8988T (cell line): ENCODE results near the gene DDX53.

Experiments used
- DNase-seq: peaks from one replicate; pipeline ENCODE4 v3.0.0; 2011

Gene DDX53

DNA sequence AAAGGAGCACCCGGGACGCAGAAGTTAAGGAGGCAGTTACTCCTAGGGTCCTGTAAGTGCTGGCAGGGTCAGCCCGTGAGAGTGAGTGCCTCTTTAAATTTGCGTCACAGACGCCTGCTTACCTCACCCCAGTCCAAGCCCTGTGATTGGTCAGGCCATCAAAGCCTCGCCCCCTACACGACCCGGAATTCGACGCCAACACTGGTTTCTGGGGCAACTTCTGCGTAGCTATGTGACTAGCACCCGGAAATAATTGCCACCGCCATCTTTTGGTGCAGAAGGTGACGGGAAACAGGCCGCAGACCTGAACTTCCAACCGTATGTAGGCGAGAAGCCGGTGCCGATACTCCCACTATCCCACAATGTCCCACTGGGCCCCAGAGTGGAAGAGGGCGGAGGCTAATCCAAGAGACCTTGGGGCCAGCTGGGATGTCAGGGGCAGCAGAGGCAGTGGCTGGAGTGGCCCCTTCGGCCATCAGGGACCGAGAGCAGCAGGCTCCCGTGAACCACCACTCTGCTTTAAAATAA, at the start of gene DDX53:
Gene DDX53 (plus strand): TSS at position 265 of the 528 bp plus-strand sequence. CDS start 98 bp downstream, at position 363.
- no peak for DNase-seq

DNA sequence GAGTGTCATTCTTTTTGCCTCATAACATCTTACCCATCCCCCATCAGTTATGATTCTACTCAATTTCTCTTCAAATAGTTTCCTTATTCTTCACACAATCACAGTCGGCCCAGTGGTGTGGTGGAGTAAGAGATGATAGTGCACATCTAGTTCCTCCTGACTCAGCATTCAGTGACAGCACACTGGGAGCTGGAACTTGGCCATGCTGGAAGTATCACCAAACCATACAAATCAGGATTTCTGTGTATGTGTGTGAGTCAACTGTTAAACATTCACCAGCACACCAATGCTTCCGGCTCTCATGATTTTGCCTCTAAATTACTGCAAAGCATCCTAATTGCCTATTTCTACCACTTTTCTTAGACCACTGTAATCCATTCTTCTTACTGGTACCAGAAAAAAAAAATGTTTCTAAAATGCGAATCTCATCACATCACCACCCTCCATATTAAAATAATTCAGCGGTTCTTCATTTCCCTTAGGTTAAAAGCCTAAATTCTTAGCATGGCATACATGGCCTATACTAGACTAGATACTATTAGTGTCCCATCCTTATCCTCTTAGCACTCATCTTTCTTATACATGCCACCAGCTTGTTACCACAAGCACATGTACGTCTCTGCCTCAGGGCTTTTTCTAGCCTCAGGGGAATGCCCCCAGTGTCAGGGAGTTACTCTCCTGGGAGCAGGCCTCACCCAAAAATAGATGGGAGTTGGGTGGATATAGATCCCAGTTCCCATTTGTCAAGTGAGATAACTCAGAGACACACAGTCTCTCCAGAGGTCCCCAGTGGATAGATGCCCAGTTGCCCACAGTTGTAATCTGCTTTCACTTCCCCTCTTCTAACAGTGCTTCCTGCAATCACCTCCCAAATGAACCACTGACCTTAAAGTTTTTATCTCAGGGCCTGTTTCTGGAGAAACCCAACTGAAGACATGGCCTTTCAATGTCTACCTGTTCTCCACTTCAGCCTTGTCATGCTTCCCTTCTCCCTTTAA, 49.2 kb upstream of the DDX53 start:
- no peak for DNase-seq

DNA sequence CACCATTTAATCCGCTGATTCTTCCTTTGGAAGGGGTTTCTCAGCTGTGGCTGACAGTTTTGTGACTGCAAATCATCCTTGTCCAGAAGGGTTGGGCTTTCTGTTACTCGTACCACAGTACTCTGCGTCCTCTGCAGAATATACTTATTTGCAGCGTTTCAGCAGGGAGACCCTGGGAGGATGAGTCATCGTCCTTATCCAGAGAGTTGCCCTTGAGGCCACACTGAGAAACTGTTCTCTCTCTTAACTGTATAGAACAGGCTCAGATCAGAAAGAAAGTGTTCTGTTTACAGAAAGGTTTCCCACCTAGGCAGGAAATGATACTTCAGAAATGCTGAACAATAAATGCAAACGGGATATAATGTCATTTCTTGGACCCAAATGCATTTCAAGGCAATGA, 47.8 kb upstream of the DDX53 start:
- DNase-seq, result no peak

DNA sequence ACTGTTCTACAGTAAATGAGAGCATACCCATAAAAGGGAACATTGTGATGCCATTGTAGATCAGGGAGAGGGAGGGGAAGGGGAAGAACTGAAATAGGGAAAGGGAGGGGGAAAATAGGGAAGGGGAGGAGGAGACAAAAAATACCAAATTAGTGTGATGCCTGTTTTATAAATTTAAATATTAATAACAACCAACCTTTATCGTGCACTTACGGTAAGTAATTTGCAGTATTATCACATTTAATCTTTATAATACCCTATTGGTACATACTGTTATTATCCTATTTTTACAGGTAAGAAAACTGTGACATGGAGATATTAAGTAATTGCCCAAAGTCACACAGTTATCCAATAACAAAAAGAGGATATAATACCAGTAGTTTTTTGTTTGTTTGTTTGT, 41.5 kb upstream of the DDX53 start:
- no peak for DNase-seq

DNA sequence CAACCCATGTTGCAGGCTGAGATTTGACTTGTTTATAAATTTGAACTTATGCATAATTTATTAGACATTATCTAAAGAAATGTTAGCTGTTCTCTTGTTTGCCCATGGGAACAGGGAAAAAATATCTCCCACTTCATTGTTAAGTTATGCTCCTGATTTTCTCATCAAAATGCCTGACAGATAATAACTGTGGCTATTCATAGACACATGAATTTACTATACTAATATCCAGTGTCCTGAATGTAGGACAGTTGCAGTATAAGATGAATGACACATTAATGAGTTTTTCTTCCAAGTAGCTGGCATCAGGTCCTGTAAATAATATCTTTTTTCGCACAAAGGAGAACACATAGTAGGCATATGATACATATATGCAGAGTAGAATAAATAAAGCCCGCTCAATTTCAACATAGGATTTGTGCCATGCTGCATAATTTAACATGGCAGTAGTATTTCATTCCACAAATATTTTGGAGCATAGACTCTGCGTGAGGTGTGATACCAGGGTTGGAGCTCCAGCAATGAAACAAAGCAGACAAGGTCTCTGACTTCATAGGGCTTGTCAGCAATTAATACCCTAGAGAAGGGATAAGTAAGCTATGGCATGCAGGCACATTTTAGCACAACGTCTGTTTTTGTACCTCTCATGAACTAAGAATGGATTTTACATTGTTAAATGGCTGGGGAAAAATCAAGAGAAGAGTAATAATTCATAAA, 40.4 kb upstream of the DDX53 start:
- DNase-seq, result no peak

DNA sequence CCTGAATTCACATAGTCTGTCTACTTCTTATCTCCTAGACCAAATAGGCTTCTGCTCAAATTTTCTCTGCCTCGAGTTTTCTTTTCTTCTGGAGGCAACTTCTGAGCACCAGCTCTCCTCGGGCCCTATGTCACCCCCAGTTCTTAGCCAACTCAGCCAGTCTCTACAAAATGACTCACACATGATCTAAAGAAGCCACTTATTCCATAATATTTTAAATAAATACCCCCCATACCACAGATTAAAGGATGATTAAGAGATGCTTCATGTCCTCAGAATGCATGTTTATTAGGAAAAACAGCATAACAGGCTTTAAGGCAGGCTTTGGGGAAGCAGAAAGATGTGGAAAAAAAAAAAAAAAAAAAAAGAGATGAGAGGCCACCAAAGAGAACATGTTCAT, 36.6 kb upstream of the DDX53 start:
- no peak for DNase-seq

DNA sequence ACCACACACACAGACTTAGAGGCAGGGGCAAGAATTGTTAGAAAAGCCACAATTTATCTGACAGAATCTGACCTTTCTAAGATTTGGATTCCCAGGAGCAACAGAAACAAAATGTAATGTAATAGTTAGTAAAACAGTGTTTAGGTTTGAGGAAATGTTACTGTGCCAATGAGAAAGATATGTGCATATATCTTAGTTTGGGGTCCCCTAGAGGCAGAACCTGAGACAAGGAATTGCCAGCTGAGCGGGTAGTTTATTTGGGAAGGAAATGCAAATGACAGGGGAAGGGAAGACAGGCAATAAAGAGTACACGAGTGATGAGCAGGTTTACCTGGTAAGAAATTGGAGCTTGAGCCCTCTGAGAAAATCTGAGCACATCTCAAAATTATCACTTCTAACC, 31.3 kb upstream of the DDX53 start:
- DNase-seq, result no peak

DNA sequence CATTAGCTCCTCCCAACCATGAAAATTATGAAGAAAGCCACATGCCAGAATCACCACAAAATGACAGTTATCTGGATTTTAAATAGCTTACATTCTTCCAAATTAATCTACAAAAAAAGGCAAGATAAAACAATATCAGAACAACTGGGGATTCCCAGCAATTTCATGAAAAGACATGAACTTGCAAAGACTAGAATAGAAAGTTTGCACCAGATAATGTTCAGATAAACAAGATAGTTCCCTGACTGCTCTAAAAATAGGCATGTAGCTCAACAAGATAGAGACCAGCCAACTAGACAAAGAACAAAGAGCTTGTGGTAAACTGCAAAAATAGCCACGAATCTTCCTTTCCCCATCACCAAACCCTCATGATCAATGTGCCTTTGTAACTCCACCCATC, 30.3 kb upstream of the DDX53 start:
- DNase-seq, result no peak

DNA sequence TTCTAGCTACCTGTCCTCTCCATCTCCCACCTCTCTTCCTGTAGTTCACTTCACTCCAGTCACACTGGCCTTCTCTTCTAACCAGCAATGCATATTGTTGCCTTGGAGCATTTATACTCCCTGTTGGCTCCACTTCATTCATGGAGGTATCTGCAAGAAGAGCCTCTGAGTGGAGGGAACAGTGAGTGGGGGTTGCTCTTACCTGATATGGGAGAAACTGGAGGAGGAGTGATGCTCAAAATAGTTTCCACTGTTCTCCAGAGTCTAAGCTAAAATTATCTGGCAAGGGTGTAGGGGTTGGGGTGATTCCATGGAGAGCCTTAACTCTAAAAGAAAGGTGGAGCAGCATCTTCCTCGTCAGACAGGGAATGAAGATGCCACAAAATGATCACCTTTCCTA, 28.9 kb upstream of the DDX53 start:
- no peak for DNase-seq

DNA sequence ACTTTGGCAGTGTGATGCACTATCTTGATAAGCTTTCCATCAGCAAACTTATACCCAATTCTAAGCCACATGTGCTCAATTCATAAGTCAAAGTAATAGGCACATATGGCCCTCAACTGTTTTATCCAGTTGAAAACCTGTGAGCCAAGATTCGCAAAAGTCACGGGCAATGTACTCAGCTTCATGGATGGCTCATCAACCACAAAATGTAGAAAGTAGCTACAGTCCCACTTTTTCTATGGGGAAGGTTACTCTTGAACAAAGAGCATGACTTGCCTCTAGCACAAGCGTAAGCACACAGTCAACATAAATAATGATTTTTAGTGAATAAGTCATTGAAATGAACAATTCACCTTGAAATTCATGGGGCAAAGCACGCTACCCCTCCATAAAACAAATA, 25.1 kb upstream of the DDX53 start:
- DNase-seq, result no peak

DNA sequence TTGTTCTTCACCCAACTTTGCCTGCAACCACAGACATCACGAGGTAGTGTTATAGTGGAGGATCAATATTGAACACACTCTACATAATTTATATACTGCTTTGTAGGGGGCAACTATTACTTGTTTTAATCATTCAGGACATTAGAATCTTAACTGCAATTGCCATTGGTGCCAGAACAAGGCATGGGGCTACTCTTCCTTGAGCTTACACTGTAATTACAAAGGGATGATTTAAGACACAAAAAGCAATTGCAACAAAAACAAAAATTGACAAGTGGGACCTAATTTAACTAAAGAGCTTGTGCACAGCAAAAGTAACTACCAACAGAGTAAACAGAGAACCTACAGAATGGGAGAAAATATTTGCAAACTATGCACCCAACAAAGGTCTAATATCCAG, 24.0 kb upstream of the DDX53 start:
- no peak for DNase-seq

DNA sequence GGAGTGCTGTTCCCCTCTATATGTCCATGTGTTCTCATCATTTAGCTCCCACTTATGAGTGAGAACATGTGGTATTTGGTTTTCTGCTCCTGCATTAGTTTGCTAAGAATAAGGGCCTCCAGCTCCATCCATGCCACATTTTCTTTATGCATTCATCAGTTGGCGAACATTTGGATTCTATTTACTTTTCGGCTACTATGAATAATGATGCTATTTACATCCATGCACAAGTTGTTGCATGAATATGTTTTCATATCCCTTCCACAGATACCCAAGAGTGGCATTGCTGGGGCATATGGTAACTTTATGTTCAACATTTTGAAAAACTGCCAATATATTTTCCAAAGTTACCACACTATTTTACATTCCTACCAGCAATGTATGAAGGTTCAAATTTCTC, 13.8 kb upstream of the DDX53 start:
- no peak for DNase-seq

DNA sequence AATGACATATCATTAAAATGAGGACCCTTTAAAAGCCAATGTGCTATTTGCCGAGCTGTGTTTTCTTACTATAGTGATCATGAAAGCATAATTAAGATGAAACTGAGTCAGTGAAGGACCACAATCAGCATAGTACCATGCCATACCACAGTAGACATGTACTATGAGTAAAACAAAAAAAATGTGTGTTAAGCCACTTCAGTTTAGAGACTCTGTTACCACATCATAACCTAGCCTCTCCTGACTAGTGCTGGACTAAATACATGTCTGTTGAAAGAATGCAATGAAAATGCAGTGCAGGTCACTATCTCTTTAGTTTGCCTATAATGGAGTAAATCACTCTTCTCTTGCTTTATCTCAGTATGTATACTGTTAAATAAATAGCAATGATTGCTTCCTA, 12.3 kb upstream of the DDX53 start:
- DNase-seq, result no peak

DNA sequence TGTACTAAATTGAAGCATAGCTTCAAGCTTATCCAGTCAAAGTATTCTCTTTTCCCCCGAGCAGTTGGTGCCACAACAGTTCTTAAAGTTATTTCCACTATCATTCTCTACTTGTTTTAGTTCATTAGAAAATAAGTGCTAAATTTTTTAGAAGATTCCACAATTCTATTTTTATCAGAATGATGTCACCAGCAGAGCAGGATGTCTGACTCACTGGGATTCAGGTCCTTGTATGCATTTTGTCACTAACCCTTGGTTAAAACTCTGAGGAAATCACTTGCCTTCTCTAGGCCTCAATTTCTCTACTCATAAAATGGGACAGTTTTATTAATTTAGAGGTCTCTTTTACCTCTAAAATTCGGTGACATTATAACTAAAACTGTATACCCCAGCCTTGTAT, 3.4 kb downstream of the DDX53 start:
- DNase-seq, result no peak

DNA sequence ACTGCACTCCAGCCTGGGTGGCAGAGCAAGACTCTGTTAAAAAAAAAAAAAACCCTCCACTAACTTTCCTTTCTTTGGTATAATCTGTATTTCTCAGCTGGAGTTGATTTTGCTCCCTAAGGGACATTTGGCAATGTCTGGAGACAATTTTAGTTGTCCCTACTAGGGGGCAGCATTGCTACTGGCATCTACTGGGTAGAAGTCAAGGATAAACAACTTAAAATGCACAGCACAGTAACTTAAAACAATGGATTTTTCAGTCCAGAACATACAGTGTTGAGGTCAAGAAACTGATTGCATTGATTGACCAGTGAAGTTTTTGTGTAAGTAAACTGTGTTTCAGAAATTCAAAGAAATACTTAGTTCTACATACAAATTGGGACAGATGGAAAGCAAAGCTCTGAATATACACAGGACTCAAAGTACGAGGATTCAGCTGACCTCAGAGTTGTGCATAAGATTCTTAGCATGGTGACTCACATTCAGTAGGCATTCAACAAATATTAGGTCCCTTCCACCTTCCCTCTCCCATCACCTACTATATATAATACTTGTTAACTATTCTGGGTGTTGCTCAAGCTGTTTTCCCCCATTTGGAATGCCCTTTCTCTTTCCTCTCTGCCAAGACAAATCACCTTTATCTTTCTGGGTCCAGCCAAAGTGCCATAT, 8.8 kb downstream of the DDX53 start:
- no peak for DNase-seq

DNA sequence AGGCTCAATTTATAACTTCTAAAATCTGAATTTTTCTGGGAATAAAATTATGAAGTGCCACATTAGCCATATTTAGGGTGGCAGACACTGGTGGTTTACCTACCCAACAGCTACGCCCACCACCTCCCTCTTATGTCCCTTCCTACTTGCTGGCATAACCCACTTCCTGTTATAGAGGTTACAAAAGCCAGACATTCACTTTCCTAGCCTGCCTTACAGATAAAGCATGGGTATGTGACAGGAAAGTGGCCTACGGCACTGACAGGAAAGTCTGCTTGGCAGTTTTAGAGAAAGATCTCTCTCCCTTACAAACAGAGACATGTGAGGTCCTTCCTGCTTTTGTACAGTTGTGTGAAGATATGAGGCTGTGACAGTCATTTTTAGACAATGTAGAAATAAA, 12.4 kb downstream of the DDX53 start:
- no peak for DNase-seq

DNA sequence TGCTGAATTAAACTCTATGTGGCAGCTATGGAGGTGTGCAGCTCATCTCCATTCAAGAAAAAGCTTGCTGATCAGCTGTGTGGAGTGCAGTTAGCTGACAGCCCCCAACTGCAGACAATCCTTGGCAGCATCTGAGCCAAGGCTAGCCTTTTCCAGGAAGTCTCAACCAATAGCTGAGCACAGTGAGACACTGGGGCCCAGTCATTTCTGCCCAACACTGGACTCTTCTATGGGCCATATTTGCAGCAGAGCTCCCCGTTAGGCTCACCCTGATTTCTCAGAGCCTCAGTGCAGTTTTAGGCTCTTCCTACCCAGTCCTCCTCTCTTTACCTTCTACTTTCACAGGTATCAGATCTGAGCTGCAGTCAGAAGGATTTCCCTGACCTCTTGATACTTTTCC, 12.9 kb downstream of the DDX53 start:
- DNase-seq, result no peak

DNA sequence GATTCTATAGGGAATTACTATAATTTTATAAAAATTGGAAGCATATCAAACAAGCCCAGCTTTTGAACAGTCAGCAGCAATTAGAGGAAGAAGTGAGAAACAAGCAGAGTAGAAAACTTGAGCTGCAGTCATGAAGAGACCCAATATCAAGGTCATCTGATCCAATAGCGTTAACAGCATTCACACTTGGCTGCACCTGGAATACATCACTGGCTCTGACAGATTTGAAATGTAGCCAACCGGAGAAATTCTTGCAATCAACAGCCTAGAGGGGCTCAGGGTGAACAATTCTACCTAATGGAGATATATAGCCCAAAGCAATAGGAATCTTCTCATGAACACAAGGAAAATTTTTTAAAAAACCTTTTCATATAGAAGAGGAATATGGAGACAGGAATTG, 13.6 kb downstream of the DDX53 start:
- no peak for DNase-seq

DNA sequence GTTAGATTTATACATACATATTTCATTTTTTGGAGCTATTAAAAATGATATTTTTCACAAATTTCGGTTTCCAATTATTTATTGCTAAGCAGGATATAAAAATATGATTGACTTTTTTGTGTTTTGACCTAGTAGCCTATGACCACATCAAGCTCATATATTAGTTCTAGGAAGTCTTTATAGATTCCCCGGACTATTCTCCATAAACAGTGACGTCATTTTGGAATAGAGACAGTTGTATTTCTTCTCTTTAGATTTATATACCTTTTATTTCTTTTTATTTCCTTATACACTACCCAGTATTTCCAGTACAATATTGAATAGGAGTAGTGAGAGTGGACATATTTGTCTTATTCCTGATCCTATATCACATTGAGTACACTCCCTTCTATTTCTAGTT, 31.8 kb downstream of the DDX53 start:
- no peak for DNase-seq

DNA sequence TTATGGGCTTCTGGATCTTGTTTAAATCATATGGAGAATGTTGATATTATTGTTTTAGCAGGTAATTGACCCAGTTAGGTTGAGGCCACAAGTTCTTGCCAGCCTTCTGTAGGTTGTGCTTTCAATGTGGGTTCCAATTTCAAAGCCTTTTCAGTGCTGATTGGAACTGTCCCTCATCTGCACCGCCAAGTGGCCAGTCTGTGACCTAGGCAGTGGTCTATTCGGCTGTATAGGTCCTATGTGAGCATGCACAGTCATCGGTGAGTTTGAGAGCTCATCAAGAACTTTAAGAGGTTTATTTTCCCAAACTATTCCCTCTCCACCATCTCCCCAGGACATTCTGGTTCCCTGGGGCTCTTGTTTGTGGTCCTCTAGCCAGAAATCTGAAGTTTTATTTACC, 35.7 kb downstream of the DDX53 start:
- no peak for DNase-seq

DNA sequence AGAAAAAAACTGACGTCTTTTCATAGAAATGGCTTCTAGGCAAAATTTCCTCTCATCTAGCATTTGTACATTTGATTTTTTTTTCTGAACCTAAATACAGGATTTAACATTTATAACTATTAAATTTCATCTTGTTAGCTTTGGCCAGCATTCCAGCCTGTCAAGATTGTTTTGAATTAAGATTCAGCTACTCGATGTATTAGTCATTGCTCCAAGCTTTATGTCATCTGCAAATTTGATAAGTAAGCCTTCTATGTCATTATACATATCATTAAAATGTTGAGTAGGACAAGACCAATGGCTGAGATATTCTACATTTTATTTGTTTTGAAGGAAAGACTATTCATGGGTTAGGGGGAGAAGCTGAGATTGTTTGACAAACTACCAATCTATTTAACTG, 46.7 kb downstream of the DDX53 start:
- no peak for DNase-seq

DNA sequence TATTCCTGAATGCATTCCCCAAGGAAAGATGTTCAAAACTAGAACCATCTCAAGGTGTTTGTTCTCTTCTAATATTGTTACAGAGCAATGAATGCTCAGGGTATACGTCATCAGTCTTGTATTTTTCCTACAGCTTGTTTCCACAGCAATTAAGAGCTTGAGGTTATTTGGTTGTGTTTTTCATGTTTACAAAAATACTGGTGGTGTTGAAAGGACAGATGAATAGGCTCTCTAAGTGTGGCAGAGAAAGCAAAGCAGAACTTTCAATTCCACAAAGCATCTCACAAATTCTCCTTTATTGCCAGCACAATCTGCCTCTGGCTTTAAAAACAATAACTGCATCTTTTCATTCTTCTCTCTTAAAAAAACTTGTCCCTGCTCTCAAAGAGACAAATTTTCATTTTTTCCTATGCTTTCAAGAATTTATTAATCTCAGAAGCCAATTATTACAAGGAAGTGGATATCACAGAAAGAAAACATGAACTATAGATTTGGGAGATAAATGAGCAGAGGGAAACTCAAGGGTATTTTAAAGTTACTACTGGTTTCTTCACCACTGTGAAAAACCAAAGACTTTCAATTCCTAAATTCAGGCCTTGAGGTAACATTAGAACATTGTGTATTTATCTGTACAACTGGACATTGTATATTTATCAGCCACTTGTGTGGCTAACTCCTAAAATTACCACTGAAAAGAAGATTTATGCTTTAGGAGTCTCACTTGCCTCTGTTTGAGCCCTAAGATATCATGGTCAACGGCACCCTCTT, 49.2 kb downstream of the DDX53 start:
- DNase-seq, result no peak

DNA sequence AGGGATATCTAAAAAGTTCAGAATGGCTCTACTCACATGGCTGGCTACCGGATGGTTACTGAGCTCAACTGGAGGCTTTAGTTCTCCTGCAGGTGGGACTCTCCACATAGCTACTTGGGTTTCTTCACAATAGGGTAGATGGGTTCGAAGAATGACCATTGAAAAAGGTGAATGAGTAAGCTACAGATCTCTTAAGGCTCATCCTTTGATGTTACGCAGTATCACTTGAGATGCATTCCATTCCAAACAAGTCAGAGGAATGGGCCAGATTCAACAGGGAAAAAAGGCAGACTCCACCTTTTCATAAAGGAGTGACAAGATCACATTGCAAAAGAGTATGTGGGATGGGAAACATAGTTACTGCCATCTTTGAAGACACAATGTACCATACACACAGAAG, 52.6 kb downstream of the DDX53 start:
- DNase-seq, result no peak
